Forelimb muscle (tissue), 1 donor: ENCODE data around the gene SPINK8. TPM values are rescaled to one million over a fixed set of nuclear protein-coding genes. Genes with fewer than 3 reads are reported as not detected.
"Not testable (repeated sequence)": the region's sequence is repeated elsewhere in the genome, so short reads cannot be mapped to it uniquely, and the experiment has no call there.

Source experiments
- DNase-seq: peaks from one replicate; pipeline ENCODE4 v3.0.0-alpha.2; 2013; ENCODE audit warnings: low read depth
- polyA plus RNA-seq: library from polyadenylated mRNA; unstranded; fragments of 120-200 nt; gene quantifications from one replicate; pipeline ENCODE4 v1.2.1, GENCODE V29; 2013; ENCODE audit not compliant: insufficient read length

Gene SPINK8
- polyA plus RNA-seq, 1 donor = not detected

DNA sequence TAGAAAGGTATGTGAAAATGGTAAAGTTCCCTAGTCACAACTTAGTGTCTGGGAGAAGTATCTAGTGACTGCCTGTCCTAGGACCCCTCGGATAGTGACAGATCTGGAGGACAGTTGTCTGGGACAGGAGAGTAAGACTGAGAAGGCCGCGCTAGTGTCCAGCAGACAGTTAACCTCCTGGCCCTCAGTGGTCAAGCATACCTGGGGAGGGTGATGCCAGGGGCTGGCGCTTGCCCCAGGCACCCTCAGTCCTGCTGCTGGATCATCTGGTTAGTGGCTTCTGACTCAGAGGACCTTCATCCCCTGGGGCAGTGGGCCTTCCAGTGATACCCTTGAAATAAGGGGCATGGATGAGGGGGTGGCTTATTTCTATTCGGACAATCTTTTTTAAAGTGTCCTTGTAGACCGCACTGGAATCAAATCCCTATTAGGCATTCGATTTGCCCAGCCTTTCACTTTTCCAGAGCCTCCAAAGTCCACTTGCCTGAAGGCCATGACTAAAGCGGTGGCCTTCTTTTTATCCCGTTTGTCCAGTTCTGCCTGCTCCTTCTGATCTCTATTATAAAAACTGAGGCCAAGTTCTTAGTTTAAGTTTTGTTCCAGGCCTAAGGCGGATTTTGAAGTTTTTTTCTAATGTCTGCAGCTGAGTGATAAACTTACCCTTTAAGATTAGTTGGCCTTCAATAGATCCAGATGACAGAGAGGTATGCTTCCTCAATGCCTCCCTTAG is 1.6 kb downstream of the SPINK8 start:
- not testable (repeated sequence) for DNase-seq

DNA sequence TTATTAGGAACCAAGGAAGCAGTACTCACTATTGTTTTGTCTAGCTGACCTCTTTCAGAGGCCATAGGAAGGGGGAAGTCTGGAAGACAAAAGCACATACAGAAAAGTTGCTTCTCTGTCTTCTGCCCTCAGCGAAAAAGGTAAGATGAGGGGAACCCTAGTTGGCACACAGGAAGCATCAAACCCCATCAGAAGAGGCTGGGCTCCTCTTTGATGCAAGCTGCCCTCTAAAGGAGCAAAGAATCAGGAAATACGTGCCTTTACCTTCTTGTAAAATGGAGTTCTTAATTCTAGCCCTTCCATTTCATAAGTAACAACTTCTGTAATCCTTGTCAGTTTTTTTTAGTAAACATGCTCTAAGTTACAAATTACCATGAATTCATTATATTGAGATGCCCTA is 12.5 kb downstream of the SPINK8 start:
- DNase-seq = no peak

DNA sequence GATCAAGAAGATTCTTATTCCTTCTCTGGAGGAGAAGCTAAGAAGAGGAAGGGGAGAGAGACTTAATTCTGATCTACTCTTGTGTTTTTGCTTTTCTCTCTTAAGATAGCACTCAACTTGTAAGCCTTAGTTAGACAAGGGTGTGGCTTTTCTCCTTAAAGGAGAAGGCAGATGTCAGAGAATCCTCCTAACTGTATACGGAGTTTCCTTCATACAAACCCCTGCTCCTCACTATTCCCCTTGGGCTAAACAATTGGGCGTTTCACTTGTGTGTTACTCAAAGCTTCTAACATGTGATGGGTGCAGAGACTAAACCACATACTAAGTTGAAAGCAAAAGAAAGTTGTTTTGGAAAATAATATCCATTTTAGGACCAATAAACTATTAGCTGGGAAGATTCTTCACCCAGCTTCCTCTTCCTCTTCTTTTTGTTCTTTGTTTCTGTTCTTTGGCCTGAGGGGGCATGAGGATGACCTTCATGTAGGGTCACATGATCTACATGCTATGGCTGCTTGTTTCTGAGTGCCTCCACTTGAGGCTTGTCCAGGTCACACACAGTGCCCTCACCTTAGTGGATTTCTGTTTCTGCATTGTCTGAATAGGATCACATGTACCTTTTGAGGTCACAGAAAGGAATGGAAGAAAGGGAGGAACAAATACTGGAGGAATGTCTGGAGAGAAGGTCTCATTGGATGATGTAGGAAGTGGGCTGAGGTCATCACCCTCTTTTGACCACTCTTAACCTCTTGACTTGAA is 14.6 kb downstream of the SPINK8 start:
- no peak for DNase-seq

DNA sequence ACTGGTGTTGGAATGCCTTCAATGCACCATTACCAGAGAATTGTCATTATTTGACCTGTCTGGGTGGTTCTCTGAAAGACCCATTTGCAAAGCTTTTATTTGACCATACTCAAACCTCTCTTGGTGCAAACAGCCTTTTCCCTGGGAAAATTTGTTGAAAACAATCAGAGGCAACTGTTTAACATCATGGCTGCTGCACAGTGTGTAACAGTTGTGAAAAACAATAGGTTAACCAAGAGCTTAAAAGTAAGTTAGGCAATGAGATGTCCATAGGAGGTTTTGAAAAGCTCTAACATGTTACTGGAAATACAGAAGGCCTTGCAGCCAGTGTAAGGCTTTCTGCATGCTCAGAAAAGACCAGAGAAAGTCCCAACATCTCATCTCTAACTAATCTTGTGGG is 18.9 kb downstream of the SPINK8 start:
- no peak for DNase-seq

DNA sequence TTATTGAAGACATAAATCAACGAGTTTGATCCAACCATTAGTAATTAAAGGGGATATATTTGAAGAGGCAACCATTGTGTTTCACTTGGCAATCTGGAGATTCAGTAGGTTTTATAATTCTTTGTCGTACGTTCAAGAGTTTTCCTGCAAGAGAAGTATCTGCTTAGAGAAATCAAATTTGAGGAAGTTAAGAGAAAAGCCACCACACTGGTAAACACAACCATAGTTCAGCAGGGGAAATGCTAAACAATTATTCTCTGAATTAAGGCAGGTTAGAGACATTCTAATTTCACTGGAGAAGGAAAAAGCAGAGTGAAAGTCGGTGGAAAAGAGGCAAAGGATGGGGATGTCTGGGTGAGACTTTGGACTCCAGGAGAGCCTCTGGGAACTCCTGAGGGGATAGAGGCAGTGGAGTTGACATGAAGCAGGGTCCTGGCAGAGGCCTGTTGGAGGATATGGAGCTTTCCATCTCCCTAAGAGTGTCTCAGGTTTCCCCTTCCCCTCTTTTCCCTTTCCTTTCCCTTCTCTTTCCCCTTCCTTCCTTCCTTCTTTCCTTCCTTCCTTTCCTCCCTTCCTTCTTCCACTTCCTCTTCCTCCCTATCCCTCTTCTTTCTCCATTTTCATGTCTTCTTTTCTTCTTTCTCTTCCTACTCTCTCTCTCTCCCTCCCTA is 26.5 kb downstream of the SPINK8 start:
- DNase-seq = no peak

DNA sequence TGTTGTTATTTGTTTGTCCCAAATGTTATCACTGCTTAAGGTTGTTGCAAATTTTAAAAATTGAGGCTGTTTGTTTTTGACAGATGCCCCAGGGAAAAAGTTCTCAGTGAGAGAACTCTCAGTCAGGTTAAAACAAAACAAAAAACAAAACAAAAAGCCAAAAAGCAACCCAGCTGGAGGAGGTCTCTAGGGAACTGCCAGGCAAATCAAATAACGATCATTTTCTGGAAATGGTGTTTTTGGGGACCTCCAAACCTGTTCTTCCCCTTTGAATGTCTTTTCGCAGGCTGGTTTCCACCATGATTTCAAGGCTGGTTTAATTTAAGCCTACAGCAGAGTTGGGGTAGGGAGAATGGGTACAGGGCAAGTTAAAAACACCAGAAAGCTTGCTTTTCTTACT is 27.2 kb downstream of the SPINK8 start:
- no peak for DNase-seq

DNA sequence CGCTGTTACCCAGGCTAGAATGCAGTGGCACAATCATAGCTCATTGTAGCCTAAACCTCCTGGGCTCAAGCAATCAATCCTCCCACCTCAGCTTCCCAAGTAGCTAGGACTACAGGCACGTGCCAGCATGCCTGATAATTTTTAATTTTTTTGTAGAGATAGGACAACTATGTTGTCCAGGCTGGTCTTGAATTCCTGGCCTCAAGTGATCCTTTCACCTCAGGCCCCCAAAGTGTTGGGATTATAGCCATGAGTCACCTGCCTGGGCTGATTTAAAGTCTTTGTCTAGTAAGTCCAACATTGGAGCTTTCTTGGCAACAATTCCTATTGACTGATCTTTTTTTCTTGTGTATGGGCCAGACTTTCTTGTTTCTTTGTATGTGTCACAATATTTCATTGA is 28.1 kb downstream of the SPINK8 start:
- no peak for DNase-seq

DNA sequence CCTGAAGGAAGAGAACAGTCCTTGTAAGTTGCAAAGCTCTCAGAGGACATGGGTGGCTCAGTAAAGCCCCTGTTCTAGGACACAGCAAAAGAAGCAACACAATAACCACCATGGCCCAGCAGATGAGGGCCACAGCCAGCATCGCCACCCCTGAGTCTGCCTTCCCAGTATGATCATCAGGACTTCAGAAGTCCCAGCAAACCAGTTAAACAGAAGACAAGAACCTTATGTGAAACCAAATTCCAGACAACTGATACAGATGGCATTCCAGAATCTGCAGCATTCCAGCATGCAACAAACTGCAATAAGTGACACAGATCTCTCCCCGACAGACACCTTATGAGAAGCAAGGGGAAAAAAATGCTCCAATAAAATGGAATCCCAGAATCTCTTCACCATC is 30.4 kb downstream of the SPINK8 start:
- DNase-seq = no peak

DNA sequence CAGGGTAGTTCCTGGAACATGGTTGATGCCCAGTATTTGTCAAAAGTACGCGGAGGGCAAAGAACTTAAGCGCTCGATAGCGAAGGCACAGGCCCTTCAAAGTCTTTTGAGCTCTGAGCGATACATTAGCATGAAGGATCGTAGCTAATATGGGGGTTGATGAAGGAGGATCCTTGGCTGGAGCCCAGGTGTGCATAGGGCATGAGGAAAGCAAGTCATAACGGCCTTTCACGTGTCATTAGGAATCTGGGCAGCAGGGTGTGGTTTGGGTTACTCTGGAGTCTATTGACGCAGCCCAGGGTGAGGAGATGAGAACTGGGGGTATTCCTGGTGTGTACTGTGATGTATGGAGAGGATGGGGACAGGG is 31.7 kb downstream of the SPINK8 start:
- no peak for DNase-seq

DNA sequence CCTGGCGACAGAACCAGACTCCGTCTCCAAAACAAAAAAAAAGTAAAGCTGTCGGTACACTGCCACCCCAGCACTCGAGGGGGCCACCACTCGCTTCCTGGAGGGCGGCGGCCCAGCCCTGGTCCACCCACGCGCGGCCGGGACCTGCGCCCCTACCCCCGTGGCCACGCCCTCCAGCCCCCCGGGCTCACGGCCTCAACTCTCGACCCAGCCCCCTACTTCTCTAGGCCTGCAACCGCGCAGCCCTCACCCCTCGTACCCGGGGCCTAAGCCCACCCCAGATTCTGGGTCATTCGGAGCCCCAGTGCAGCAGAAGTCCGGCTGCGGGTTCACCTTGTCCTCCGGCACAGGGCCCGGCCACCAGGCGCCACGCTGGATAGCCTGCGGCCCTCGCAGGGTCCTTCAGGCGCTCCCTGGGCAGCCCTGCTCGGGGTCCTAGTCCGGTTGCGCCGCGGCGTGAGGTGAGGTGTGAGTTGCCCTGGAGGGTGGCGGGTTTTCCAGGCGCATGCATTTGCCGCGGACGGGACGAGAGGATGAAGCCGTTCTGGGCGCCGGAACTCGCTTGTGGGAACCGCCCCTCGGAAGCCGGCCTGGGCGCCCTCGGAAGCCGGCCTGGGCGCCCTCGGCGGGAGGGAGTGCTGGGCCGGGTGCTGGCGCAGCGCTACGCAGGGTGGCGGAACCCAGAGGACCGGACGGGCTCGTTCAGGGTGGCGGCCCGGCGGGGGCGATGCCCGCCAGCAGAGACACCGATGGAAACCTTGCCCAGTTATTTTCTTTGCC is 32.3 kb downstream of the SPINK8 start, which contains the start of gene NME6:
TSS of gene NME6 (minus strand) at position 348 of the 780 bp plus-strand sequence.
- peak; percentile 41 for DNase-seq

DNA sequence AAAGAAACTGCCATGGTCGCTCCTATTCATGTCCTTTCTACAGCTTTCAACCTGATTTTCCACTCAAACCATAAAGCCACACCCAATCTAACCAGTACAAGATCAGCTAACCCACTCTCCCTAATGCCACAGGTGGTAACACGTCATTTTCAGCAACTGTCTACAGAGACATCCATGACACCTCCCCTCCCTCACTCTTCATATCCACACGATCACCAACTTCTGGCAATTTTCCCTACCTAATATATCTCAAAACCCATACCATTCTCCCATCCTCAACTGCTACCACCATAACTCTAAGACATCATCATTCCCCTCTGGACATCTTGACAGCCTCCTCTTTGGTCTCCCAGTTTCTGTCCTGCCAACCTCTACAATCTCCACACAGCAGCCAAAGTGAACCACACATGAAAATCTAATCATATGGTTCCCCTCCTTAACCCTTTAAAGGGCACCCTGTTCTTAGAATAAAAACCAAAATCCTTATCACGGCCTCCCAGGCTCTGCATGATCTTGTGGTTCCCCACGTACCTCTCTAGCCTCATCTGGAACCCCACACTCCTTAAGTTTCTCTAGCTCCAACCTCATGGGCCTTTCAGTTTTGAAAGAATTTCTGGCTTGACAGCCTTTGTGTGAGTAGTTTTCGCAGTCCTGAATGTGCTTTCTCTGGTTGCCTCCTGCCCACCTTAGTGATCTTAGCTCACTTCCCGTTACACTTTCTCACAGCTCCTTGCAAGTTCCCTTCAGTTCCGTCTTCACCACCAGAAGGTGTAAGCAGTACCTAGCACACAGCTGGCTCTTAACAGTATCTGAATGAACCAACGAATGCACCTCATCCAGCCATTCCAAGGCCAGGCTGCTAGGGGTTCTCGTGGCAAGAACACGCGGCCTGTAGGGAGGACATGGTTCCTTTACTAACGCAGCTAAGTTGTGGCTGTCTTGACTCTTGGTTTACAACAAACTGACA is 33.4 kb downstream of the SPINK8 start:
- DNase-seq = no peak

DNA sequence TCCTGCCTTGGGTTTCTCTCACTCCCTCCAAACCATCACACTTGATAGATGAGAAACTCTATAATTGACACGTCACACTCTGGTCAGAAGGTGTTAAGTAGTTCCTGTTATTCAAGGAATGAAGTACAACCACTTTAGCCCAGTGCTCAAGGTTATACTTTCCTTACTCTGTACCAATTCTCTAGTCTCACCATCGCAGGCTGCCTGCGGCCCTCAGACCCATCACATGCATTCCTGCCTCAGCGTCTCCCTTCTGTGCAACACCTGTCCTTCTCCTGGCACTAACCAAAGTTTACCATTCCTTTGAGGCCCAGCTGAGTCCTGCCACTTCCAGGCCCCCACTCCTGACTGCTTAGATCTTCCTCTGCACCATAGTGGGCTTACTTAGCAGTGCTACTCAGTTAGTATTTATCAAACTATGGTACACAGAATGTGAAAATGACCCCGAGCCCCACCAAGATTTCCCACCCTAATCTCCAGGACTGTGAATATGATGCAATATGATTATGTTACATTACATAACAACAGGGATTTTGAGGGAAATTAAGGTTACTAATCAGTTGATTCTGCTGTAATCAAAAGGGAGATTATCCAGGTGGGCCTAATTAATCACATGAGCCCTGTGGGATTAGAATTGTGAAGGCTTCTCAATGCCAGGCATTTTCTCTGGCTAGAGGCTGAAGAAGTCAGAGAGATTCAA is 36.2 kb downstream of the SPINK8 start:
- DNase-seq = no peak

DNA sequence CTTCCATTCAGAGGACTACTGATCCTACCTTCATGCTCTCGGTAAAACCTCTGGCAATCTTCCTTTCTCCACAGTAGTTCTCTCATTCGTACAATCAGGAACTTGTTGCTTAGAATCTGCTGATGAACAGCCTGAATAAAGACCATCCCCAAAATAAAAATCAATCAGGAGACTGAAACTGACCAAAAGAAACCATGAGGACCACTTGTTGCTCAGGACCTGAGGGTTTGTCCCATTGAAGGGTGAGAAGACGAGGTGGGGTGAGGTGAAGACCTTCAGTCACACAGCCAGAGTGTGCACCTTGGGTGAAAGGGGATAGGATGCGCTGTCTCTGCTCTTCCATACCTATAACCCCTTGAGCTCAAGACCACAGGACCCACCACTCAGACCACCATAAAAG is 36.8 kb downstream of the SPINK8 start:
- DNase-seq = no peak

DNA sequence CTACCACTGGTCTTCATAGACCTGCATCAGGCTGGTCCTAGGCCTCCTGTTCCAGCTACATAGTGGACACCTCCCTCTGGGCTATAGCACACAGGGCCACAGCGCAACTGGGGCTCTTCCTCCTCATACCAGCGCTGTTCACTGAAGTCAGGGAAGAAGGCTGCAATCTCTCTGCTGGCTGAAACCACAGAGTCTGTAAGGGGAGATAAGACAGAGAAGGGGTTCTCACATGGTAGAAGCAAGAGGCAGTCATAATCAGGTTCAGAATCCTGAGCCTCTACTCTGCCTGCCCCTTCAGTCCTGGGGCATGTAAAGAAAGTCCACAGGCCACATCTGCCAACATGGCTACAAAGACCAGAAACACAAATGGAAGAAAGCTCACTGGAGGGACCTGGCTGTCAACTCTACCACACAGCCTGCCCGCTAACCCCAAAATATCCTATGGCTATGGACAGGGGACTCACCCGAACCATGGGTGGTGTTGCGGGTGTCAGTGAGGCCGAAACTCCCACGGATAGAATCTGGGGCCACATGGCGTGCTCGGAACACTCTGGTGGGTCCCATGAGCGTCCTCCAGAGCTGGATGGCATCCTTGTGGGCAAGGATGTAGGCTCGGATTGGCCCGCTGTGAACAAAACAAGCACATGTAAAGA is 38.7 kb downstream of the SPINK8 start:
- no peak for DNase-seq

DNA sequence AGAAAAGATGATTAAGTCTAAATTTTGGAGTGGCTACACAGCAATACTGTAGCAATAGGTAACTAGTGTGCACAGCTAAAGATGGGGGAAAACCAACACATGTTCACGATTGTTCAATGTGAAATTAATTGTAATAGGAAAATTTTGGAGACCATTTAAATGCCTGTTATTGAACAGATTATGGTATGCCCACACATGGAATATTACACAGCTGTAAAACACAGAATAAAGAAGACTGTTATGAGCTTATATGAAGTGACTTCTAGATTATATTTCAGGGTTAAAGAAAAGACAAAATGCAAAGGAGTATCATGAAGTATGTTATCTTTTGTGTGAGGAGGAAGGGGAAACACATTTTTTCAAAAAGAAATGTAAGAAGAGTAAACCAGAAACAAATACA is 43.8 kb downstream of the SPINK8 start:
- no peak for DNase-seq

DNA sequence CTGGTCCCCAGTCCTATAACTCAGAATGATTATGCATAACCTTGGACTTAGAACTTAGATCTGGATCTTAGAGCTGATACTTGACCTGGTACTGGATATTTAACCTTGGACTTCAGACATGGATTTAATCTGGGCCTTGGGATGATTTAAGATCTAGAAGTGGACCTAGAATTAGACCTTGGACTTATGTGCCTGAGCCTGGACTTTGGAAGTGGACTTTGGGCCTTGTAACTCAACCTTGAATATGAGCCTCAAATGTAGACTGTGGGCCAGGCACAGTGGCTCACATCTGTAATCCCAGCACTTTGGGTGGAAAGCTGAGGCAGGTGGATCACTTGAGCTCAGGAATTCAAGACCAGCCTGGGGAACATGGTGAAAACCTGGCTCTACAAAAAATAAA is 46.4 kb downstream of the SPINK8 start:
- no peak for DNase-seq

DNA sequence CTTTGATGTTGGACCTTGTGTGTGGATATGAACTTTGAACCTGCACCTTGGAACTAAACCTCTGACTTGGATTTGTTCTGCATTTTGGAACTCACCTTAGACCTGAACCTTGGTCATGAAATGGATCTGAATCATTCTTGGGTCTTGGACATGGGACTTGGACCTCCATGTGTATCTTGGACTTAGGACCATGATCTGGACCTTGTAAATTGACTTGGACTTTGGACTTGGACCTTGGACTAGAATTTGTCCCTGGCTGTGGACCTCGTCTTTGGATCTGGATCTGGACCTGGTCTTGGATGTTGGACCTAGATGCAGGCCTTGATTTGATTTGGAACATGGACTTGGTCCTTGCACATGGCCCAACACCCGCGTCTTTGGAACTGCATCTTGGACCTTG is 47.2 kb downstream of the SPINK8 start:
- no peak for DNase-seq

DNA sequence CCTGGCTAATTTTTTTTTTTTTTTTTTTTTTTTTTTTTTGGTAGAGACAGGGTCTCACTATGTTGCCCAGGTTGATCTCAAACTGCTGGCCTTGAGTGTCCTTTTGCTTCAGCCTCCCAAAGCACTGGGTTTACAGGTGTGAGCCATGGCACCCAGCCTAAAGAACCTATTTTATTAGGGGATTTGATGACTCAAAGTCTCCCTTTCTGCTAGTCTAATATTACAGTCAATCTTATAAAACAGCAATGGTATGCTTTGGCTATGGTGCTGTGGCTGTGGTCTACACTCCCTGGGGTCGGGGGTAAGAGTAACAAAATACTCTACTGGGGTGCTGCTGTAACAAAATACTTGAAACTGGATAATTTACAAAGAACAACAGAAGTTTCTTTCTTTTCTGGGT is 47.8 kb downstream of the SPINK8 start:
- DNase-seq = no peak

DNA sequence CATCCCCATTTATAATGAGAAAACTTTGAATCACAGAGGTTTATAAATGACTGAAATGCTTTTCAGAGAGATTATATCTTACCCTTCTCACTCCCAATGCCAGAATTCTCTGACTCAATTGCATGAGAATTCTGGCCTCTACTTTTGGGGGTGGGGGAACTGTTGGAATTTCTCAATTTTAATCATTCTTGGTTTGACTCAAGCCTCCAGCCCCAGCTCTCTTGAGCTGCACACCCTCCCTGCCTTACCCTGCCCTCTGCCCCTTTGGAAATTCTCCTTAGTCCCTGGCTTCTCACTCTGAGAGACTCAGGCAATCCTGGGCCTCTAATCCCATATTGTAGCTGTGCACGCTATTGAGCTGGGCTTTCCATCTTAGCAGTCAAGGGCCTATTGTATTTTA is 48.3 kb downstream of the SPINK8 start:
- no peak for DNase-seq

DNA sequence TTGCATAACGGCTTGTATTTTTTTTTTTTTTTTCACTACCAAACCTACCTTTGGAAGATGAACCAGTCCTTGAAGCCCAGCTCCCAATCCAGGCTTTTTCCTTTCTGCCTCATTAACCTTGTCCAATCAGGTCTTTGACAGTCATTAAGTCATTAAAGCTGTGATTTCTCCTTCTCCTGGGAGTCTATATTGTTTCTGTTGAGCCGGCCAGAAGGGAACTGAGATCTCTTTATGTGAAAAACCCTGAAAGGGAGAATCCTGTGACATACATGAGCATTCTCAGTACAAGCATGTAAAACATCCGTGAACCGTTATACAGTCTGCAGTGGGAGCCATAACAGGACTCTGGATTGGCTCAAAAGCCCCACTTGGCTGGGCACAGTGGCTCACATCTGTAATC is 52.6 kb downstream of the SPINK8 start:
- DNase-seq = no peak
